RWPE2 (cell line): ENCODE measurements around the gene TPSD1.
"Not testable (repeated sequence)": the region's sequence is repeated elsewhere in the genome, so short reads cannot be mapped to it uniquely, and the experiment has no call there.

Source experiments
- ATAC-seq: fragments of 200-7000 bp; cut with Tn5 transposase; 3 replicates; pipeline ENCODE4 v1.9.1; 2021; ENCODE audit warnings: low read depth
- DNase-seq: peaks from one replicate; pipeline ENCODE4 v3.0.0-alpha.2; 2020; ENCODE audit warnings: low spot score
- H3K27ac ChIP-seq: fragments of 450-650 bp; 2 replicates; pipeline ENCODE4 v1.5.1; 2017; ENCODE audit warnings: mild to moderate bottlenecking; ENCODE audit not compliant: poor library complexity, severe bottlenecking
- H3K27me3 ChIP-seq: fragments of 250-450 bp; sonication (Bioruptor Pico); 2 replicates; pipeline ENCODE4 v1.5.1; 2021; ENCODE audit warnings: mild to moderate bottlenecking, moderate library complexity; ENCODE audit not compliant: insufficient read depth, poor library complexity, severe bottlenecking
- H3K36me3 ChIP-seq: fragments of 250-450 bp; sonication (Bioruptor Pico); 2 replicates; pipeline ENCODE4 v1.5.1; 2020; ENCODE audit warnings: low read depth, mild to moderate bottlenecking, moderate library complexity
- H3K4me1 ChIP-seq: fragments of 250-450 bp; sonication (Bioruptor Pico); 2 replicates; pipeline ENCODE4 v1.5.1; 2021; ENCODE audit warnings: mild to moderate bottlenecking, moderate library complexity; ENCODE audit not compliant: insufficient read depth, poor library complexity, severe bottlenecking
- H3K4me3 ChIP-seq: fragments of 250-450 bp; sonication (Bioruptor Pico); 2 replicates; pipeline ENCODE4 v1.5.1; 2021; ENCODE audit warnings: mild to moderate bottlenecking, moderate library complexity; ENCODE audit not compliant: severe bottlenecking
- H3K9me3 ChIP-seq: fragments of 250-450 bp; sonication (Bioruptor Pico); 2 replicates; pipeline ENCODE4 v1.5.1; 2021; ENCODE audit warnings: mild to moderate bottlenecking, moderate library complexity; ENCODE audit not compliant: severe bottlenecking
- CTCF ChIP-seq: fragments of 450-650 bp; IDR thresholded peaks from one replicate; pipeline ENCODE4 v1.5.1; 2017; ENCODE audit warnings: mild to moderate bottlenecking, moderate library complexity; ENCODE audit not compliant: poor library complexity, severe bottlenecking

TPSD1 gene

GRCh38 chr16:1223355-1224214 lies 32.3 kb upstream of the TPSD1 start:
- no peaks in the 10 kb centered on the region for H3K27me3 ChIP-seq
- no peak for TF ChIP-seq CTCF
- no peak overlapping the region for H3K27ac ChIP-seq
- no peak for ATAC-seq
- no peaks in the 10 kb centered on the region for H3K36me3 ChIP-seq
- H3K4me3 ChIP-seq: no peak overlapping the region
- H3K9me3 ChIP-seq: no peaks in the 10 kb centered on the region
- no peak for DNase-seq
- H3K4me1 ChIP-seq: no peaks in the 10 kb centered on the region

- no peak for TF ChIP-seq CTCF
Observed at GRCh38 chr16:1224558-1224957, 31.3 kb upstream of the TPSD1 start.

GRCh38 chr16:1225051-1225451 lies 30.8 kb upstream of the TPSD1 start, which contains the start of gene TPSG1:
Gene TPSG1, minus strand, starts transcription at chr16:1225268. Its CDS starts 16 bp downstream, at chr16:1225252.
- TF ChIP-seq CTCF: no peak
- Histone ChIP-seq H3K27me3 (no peaks in the 10 kb centered on the region), H3K9me3 (no peaks in the 10 kb centered on the region), H3K36me3 (no peaks in the 10 kb centered on the region), H3K4me3 (no peak within 1 kb of the TSS), H3K4me1 (no peaks in the 10 kb centered on the region), H3K27ac (no peak within 1 kb of the TSS)
- DNase-seq (no peak), ATAC-seq (no peak)

More at GRCh38 chr16:1224558-1224957, 31.3 kb upstream of the TPSD1 start:
- ATAC-seq (no peak), DNase-seq (no peak)
- Histone ChIP-seq H3K4me1 (no peaks in the 10 kb centered on the region), H3K4me3 (no peak overlapping the region), H3K27ac (no peak overlapping the region), H3K9me3 (no peaks in the 10 kb centered on the region), H3K36me3 (no peaks in the 10 kb centered on the region), H3K27me3 (no peaks in the 10 kb centered on the region)

- H3K27ac ChIP-seq, ATAC-seq, H3K9me3 ChIP-seq, H3K4me1 ChIP-seq, H3K4me3 ChIP-seq, DNase-seq, H3K27me3 ChIP-seq, H3K36me3 ChIP-seq: not testable (repeated sequence)
Observed at GRCh38 chr16:1225728-1226311, 30.0 kb upstream of the TPSD1 start.

- peak; percentile 26 for DNase-seq
- not testable (repeated sequence) for ATAC-seq, H3K4me3 ChIP-seq, H3K9me3 ChIP-seq, H3K36me3 ChIP-seq, H3K4me1 ChIP-seq, H3K27me3 ChIP-seq, H3K27ac ChIP-seq
Observed at GRCh38 chr16:1226692-1227091, 29.2 kb upstream of the TPSD1 start.

- not testable (repeated sequence) for ATAC-seq, H3K4me1 ChIP-seq, H3K9me3 ChIP-seq, H3K4me3 ChIP-seq, H3K27me3 ChIP-seq, H3K27ac ChIP-seq, H3K36me3 ChIP-seq
- DNase-seq: peak; percentile 57
Observed at GRCh38 chr16:1228227-1228626, 27.6 kb upstream of the TPSD1 start.

- ATAC-seq, H3K36me3 ChIP-seq, H3K27ac ChIP-seq, H3K4me1 ChIP-seq, H3K4me3 ChIP-seq, H3K27me3 ChIP-seq, H3K9me3 ChIP-seq: not testable (repeated sequence)
- peak; percentile 31 for DNase-seq
Observed at GRCh38 chr16:1229476-1229875, 26.4 kb upstream of the TPSD1 start.

- not testable (repeated sequence) for H3K4me1 ChIP-seq, ATAC-seq, DNase-seq, H3K27me3 ChIP-seq, H3K27ac ChIP-seq, H3K4me3 ChIP-seq, H3K9me3 ChIP-seq, H3K36me3 ChIP-seq
Observed at GRCh38 chr16:1230084-1230470, 25.8 kb upstream of the TPSD1 start, which contains the start of gene TPSB2. Gene TPSB2, minus strand, starts transcription at chr16:1230184. Its CDS starts 233 bp downstream, at chr16:1229951.
